H1 (cell line): ENCODE measurements around the gene RASD1. TPM values are rescaled to one million over a fixed set of nuclear protein-coding genes. Genes with fewer than 3 reads are reported as not detected.

Source experiments
- ATF3 ChIP-seq: IDR thresholded peaks from 2 replicates; pipeline ENCODE4 v1.6.1; 2011; ENCODE audit warnings: low read depth, mild to moderate bottlenecking, low read length; ENCODE audit not compliant: insufficient read depth
- CHD7 ChIP-seq: fragments of 300-600 bp; sonication (generic); IDR thresholded peaks from 2 replicates; pipeline ENCODE4 v1.7.1; 2012; ENCODE audit warnings: low read length, moderate library complexity, mild to moderate bottlenecking, inconsistent platforms; ENCODE audit not compliant: insufficient replicate concordance
- EGR1 ChIP-seq: IDR thresholded peaks from 2 replicates; pipeline ENCODE4 v1.6.1; 2011; ENCODE audit warnings: low read depth, low read length, borderline replicate concordance
- JUND ChIP-seq: IDR thresholded peaks from 2 replicates; pipeline ENCODE4 v1.6.1; 2011; ENCODE audit warnings: mild to moderate bottlenecking, improper control_type of control experiment, low read length
- KDM1A ChIP-seq: fragments of 200-600, 300-600 bp; sonication (generic); IDR thresholded peaks from 2 replicates; pipeline ENCODE4 v1.7.1; 2016; ENCODE audit warnings: mild to moderate bottlenecking, low read length, borderline replicate concordance
- NANOG ChIP-seq: IDR thresholded peaks from 2 replicates; pipeline ENCODE4 v1.6.1; 2011; ENCODE audit warnings: low read length, low read depth, mild to moderate bottlenecking, inconsistent platforms; ENCODE audit not compliant: insufficient read depth, poor library complexity, severe bottlenecking
- RNF2 ChIP-seq: fragments of 200-900, 300-1000 bp; sonication (generic); IDR thresholded peaks from 2 replicates; pipeline ENCODE4 v1.7.1; 2016; ENCODE audit warnings: borderline replicate concordance, low read depth, mild to moderate bottlenecking, antibody characterized with exemption, low read length; ENCODE audit not compliant: poor library complexity, severe bottlenecking; ENCODE audit errors: missing control alignments
- TAF7 ChIP-seq: optimal IDR thresholded peaks from 2 replicates; pipeline ENCODE3; 2011; ENCODE audit warnings: low read depth, mild to moderate bottlenecking, inconsistent platforms, low read length, moderate library complexity, borderline replicate concordance
- polyA plus RNA-seq, 7 experiments: library from polyadenylated mRNA; depleted of rRNA in 3 of 7; stranded (reverse) in 5 of 7; unstranded in 2 of 7; fragments of >200 nt in 5 of 7; fragments of 200-250 nt in 2 of 7; gene quantifications; 1 replicate in 5 of 7; 2 replicates in 1 of 7; 4 replicates in 1 of 7; pipeline versions ENCODE4 v1.2.1 to v1.2.3, GENCODE V29; 2011 to 2013; ENCODE audit warnings: missing spikeins in 2 of 7, mixed read lengths in 2 of 7
- total RNA-seq: library from RNA; stranded (reverse); fragmentation: NEBNext Ultra II Directional; extraction: Animal tissue kit (Norgen Biotek cat#: 25700); gene quantifications from 2 replicates; pipeline ENCODE4 v1.2.1, GENCODE V29; 2021

Gene RASD1
- total and polyA plus RNA-seq, 2 of the 8 experiments (the other 6 are each of a cell fraction or from before 2014, with no cell fraction given) = 2.3 to 2.6 TPM

- TF ChIP-seq CHD7 (no peak), NANOG (no peak), ATF3 (no peak), JUND (no peak), KDM1A (no peak), RNF2 (no peak), TAF7 (no peak), EGR1 (no peak)
These were observed 24.5 kb upstream of the RASD1 start (continued) for GRCh38 chr17:17520599-17521232.
